ENCODE measurements around the gene ACSS1. TPM values are rescaled to one million over a fixed set of nuclear protein-coding genes. Genes with fewer than 3 reads are reported as not detected.

Gene ACSS1
- total RNA-seq (10 to 100 TPM in 8 of 9 donors, 1 to 10 TPM in 1; 7.2 to 97.3 (median 19.3) TPM), polyA plus RNA-seq (10 to 100 TPM in 2 of 3 donors, 1 to 10 TPM in 1; 7.5 to 12.7 (median 11.6) TPM)
- long read RNA-seq, donor 1, full-length matches to known transcripts, result 29 of 29 reads
- long read RNA-seq, donor 1, partial matches to known transcripts, result 0 of 29 reads
- long read RNA-seq, donor 1, other reads (novel, unspliced or antisense), result 0 of 29 reads
- long read RNA-seq, donor 2, full-length matches to known transcripts, result 16 of 16 reads
- long read RNA-seq, donor 2, partial matches to known transcripts, result 0 of 16 reads
- long read RNA-seq, donor 2, other reads (novel, unspliced or antisense), result 0 of 16 reads
- long read RNA-seq, donor 3, full-length matches to known transcripts, result 13 of 13 reads
- long read RNA-seq, donor 3, partial matches to known transcripts, result 0 of 13 reads
- long read RNA-seq, donor 3, other reads (novel, unspliced or antisense), result 0 of 13 reads
- long read RNA-seq, donor 4, result 0 reads
- long read RNA-seq, donor 5, transcript ACSS1-201 (14 exons, 3,680 nt), result major isoform, 78 of 106 reads
- long read RNA-seq, donor 5, partial matches to known transcripts, result 4 of 106 reads
- long read RNA-seq, donor 5, other reads (novel, unspliced or antisense), result 23 of 106 reads
- long read RNA-seq, donor 6, partial matches to known transcripts, result 3 of 3 reads
- long read RNA-seq, donor 6, other reads (novel, unspliced or antisense), result 0 of 3 reads
- long read RNA-seq, donor 7, full-length matches to known transcripts, result 14 of 21 reads
- long read RNA-seq, donor 7, partial matches to known transcripts, result 7 of 21 reads
- long read RNA-seq, donor 7, other reads (novel, unspliced or antisense), result 0 of 21 reads
- long read RNA-seq, donor 8, full-length matches to known transcripts, result 31 of 38 reads
- long read RNA-seq, donor 8, partial matches to known transcripts, result 7 of 38 reads
- long read RNA-seq, donor 8, other reads (novel, unspliced or antisense), result 0 of 38 reads
- long read RNA-seq, donor 9, full-length matches to known transcripts, result 7 of 7 reads
- long read RNA-seq, donor 9, partial matches to known transcripts, result 0 of 7 reads
- long read RNA-seq, donor 9, other reads (novel, unspliced or antisense), result 0 of 7 reads
- long read RNA-seq, donor 10, full-length matches to known transcripts, result 11 of 38 reads
- long read RNA-seq, donor 10, partial matches to known transcripts, result 27 of 38 reads
- long read RNA-seq, donor 10, other reads (novel, unspliced or antisense), result 0 of 38 reads

GRCh38 chr20:25058051-25058846, at the start of gene ACSS1:
TSS of gene ACSS1 (minus strand) at chr20:25058139. CDS start at chr20:25058102, 37 bp downstream.
- H3K9me3 ChIP-seq (replicated peaks in 1 of 3), result no peaks in the 10 kb centered on the region
- H3K27ac ChIP-seq, result peak within 1 kb of the TSS; percentile 48 to 94 (median 82)
- H3K4me1 ChIP-seq (replicated peaks in 1 of 2), result peaks cover 31 to 50% of the 10 kb centered on the region in 2 donors
- intact Hi-C loops (cut with DNase I), result no loop called here
- 2 to 4% (median 2%) methylated on average over 34 to 56 of the region's 56 CpGs; no CpG with 5 or more reads in 1 of the 4 donors for WGBS, 4 donors
- peak; percentile 28 to 69 (median 54) for DNase-seq
- no peaks in the 10 kb centered on the region for H3K27me3 ChIP-seq
- TF ChIP-seq POLR2A (IDR thresholded peaks at IDR 0.05), result peak in 1 of 2 donors; percentile 12
- no peak for TF ChIP-seq CTCF (IDR thresholded peaks at IDR 0.05)
- peak within 1 kb of the TSS; percentile 27 to 79 (median 71) for H3K4me3 ChIP-seq
- no peaks in the 10 kb centered on the region for H3K36me3 ChIP-seq (replicated peaks in 1 of 2)

- no peak for DNase-seq
- Histone ChIP-seq H3K27me3 (no peaks in the 10 kb centered on the region), H3K27ac (no peak overlapping the region), H3K4me3 (no peak overlapping the region), H3K9me3 (replicated peaks in 1 of 3) (no peaks in the 10 kb centered on the region), H3K4me1 (replicated peaks in 1 of 2) (no peaks in the 10 kb centered on the region), H3K36me3 (replicated peaks in 1 of 2) (no peaks in the 10 kb centered on the region)
- no peak for TF ChIP-seq POLR2A (IDR thresholded peaks at IDR 0.05)
- TF ChIP-seq CTCF (IDR thresholded peaks at IDR 0.05), result no peak
- intact Hi-C loops (cut with DNase I), result no loop called here
- WGBS, 4 donors, result 72 to 95% (median 86%) methylated on average over 3 of the region's 3 CpGs
Measured at GRCh38 chr20:25103526-25103925, 45.6 kb upstream of the ACSS1 start.

GRCh38 chr20:25100914-25101313, 43.0 kb upstream of the ACSS1 start:
- H3K36me3 ChIP-seq (replicated peaks in 1 of 2), result no peaks in the 10 kb centered on the region
- no peak overlapping the region for H3K4me3 ChIP-seq
- TF ChIP-seq POLR2A (IDR thresholded peaks at IDR 0.05), result no peak
- no peak for TF ChIP-seq CTCF (IDR thresholded peaks at IDR 0.05)
- no peaks in the 10 kb centered on the region for H3K9me3 ChIP-seq (replicated peaks in 1 of 3)
- H3K27me3 ChIP-seq, result no peaks in the 10 kb centered on the region
- 71 to 87% (median 74%) methylated on average over 3 of the region's 3 CpGs for WGBS, 4 donors
- no peaks in the 10 kb centered on the region for H3K4me1 ChIP-seq (replicated peaks in 1 of 2)
- H3K27ac ChIP-seq, result no peak overlapping the region
- no peak for DNase-seq
- intact Hi-C loops (cut with DNase I), result no loop called here
